ENCODE results near the gene SPEF1. TPM values are rescaled to one million over a fixed set of nuclear protein-coding genes. Genes with fewer than 3 reads are reported as not detected.

The SPEF1 gene
- total and polyA plus RNA-seq, 2 of the 13 experiments (the other 11 are each of a cell fraction or from before 2014, with no cell fraction given): 0.11 to 0.27 TPM

- TF ChIP-seq ZNF710 (CRISPR knock-in tag; IDR thresholded peaks at IDR 0.05; ENCODE audit: borderline replicate concordance): peak; percentile 9; the same call in 1 of the 2 replicates
- 0 out of 2 replicates have a peak, but pooled peaks have one; percentile 18 for TF ChIP-seq ZFX (CRISPR knock-in tag; IDR thresholded peaks at IDR 0.05; ENCODE audit: low read depth)
- 0 out of 2 replicates have a peak, but pooled peaks have one; percentile 39 for TF ChIP-seq HIVEP1 (CRISPR knock-in tag; IDR thresholded peaks at IDR 0.05)
- TF ChIP-seq ZNF740 (CRISPR knock-in tag; IDR thresholded peaks at IDR 0.05): no peak
- TF ChIP-seq SALL1 (CRISPR knock-in tag; IDR thresholded peaks at IDR 0.05): peak; percentile 40; the same call in 1 of the 2 replicates
- no peak for TF ChIP-seq HDAC6 (IDR thresholded peaks at IDR 0.05; ENCODE audit: low read depth, low read length)
- TF ChIP-seq ZNF788 (CRISPR knock-in tag; IDR thresholded peaks at IDR 0.05; ENCODE audit: borderline replicate concordance): peak; percentile 50; the same call in 1 of the 2 replicates
- no peak for TF ChIP-seq FOXA1 (IDR thresholded peaks at IDR 0.05)
- TF ChIP-seq FOXA1 (CRISPR knock-in tag; IDR thresholded peaks at IDR 0.05): peak; percentile 71
- peak; percentile 91 to 97 for TF ChIP-seq MAFK (conservative IDR thresholded peaks at IDR 0.05 in 1 of 2, IDR thresholded peaks at IDR 0.05 in 1 of 2; ENCODE audit: low read length in 2 of 2)
- TF ChIP-seq NR1H2 (CRISPR knock-in tag; IDR thresholded peaks at IDR 0.05; ENCODE audit: borderline replicate concordance, low read depth): no peak
- TF ChIP-seq ZNF546 (CRISPR knock-in tag; conservative IDR thresholded peaks at IDR 0.05): no peak
- TF ChIP-seq ZFY (CRISPR knock-in tag; IDR thresholded peaks at IDR 0.05): peak; percentile 23; the same call in 1 of the 2 replicates
- peak; percentile 90 for TF ChIP-seq ZBTB38 (CRISPR knock-in tag; IDR thresholded peaks at IDR 0.05)
- no peak for TF ChIP-seq NFATC3 (CRISPR knock-in tag; IDR thresholded peaks at IDR 0.05)
- no peak for TF ChIP-seq ZMAT5 (CRISPR knock-in tag; IDR thresholded peaks at IDR 0.05; ENCODE audit: borderline replicate concordance, low read depth)
- peak; percentile 25; the same call in 1 of the 2 replicates for TF ChIP-seq TBX2 (CRISPR knock-in tag; IDR thresholded peaks at IDR 0.05; ENCODE audit: borderline replicate concordance)
- TF ChIP-seq LBX2 (CRISPR knock-in tag; IDR thresholded peaks at IDR 0.05; ENCODE audit: borderline replicate concordance): 0 out of 2 replicates have a peak, but pooled peaks have one; percentile 45
- TF ChIP-seq HMGA1 (CRISPR knock-in tag; conservative IDR thresholded peaks at IDR 0.05): no peak
- TF ChIP-seq RBAK (CRISPR knock-in tag; IDR thresholded peaks at IDR 0.05): peak; percentile 74; the same call in 1 of the 2 replicates
- TF ChIP-seq MYPOP (CRISPR knock-in tag; IDR thresholded peaks at IDR 0.05): 0 out of 2 replicates have a peak, but pooled peaks have one; percentile 37
Observed at GRCh38 chr20:3797592-3798372, 16.5 kb upstream of the SPEF1 start (continued).
